ENCODE results near the gene TMEM198.

The TMEM198 gene

DNA sequence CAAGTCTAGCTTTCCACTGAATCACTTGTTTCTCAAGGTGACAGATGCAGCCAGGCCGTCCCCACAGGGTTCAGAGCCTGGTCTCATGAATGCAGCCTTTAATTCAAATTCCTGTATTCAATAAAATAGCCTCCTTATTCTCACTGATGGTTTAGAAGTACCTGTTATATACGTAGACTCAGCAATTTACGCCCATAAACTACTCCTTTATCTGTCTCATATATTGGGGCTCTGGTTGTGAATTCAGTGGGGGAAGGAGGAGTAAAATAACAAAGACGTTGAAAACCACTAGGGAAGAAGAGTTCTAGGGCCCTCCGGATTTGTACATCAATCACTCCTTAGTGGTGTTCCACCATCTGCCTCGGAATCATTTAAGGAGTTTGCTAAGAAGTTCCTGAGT, 25.8 kb downstream of the TMEM198 start:
- Histone ChIP-seq H4K20me1 (peaks cover 0 to 56% (median 23%) of the 10 kb centered on the region in 11 experiments; a peak in 15 of 22 replicates), H3K9ac (peak overlapping the region in 4 of 11 experiments; percentile 22 to 88 (median 66); a peak in 4 of 22 replicates), H3K36me3 (peaks cover 0 to 34% (median 15%) of the 10 kb centered on the region in 11 experiments; a peak in 13 of 22 replicates), H3K4me1 (peaks cover 11 to 48% (median 37%) of the 10 kb centered on the region in 10 experiments; a peak in 19 of 20 replicates), H3K9me3 (replicated peaks in 1 of 11) (no peaks in the 10 kb centered on the region), H3K27me3 (peaks cover 0 to 13% (median 0%) of the 10 kb centered on the region in 11 experiments; a peak in 5 of 22 replicates), H3K4me3 (peak overlapping the region in 8 of 10 experiments; percentile 72 to 86 (median 81); a peak in 13 of 20 replicates), H3K4me2 (peak overlapping the region; percentile 90 to 99 (median 96)), H3K27ac (no peak overlapping the region)
- TF ChIP-seq Cebpa-rat (IDR thresholded peaks at IDR 0.05) = no peak

GRCh38 chr2:219570194-219570923, 26.5 kb downstream of the TMEM198 start:
- H3K4me3 ChIP-seq = peak overlapping the region; percentile 72 to 89 (median 81)
- peaks cover 0 to 49% (median 23%) of the 10 kb centered on the region in 11 experiments; a peak in 15 of 22 replicates for H4K20me1 ChIP-seq
- peaks cover 0 to 29% (median 15%) of the 10 kb centered on the region in 11 experiments; a peak in 13 of 22 replicates for H3K36me3 ChIP-seq
- TF ChIP-seq Cebpa-rat (IDR thresholded peaks at IDR 0.05) = no peak
- peaks cover 11 to 48% (median 37%) of the 10 kb centered on the region in 10 experiments; a peak in 19 of 20 replicates for H3K4me1 ChIP-seq
- H3K9ac ChIP-seq = peak overlapping the region; percentile 82 to 97 (median 87)
- H3K27ac ChIP-seq = peak overlapping the region; percentile 71 to 89 (median 81)
- H3K4me2 ChIP-seq = peak overlapping the region; percentile 90 to 99 (median 96)
- no peaks in the 10 kb centered on the region for H3K9me3 ChIP-seq (replicated peaks in 1 of 11)
- peaks cover 0 to 13% (median 0%) of the 10 kb centered on the region in 11 experiments; a peak in 5 of 22 replicates for H3K27me3 ChIP-seq

DNA sequence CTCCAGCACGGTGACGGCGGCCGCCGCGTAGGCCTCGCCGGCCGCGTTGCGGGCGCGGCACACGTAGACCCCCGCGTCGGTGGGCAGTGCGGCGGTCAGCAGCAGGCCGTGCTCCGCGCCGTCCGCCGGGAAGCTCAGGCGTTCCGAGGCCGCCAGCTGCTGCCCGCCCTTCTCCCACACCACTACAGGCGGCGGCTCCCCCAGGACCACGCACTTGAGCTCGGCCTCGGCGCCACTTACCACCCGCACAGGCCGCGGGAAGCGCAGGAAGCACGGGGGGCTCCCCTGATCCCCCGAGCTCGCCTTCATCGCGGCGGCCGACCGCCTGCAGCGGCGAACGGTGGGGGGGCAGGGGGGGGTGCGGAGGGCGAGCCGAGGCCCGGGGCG, 27.1 kb downstream of the TMEM198 start:
- Histone ChIP-seq H3K4me3 (peak overlapping the region; percentile 72 to 89 (median 81)), H3K9ac (peak overlapping the region; percentile 82 to 97 (median 87)), H3K4me1 (peaks cover 11 to 47% (median 37%) of the 10 kb centered on the region in 10 experiments; a peak in 19 of 20 replicates), H3K27ac (peak overlapping the region; percentile 71 to 89 (median 81)), H4K20me1 (peaks cover 0 to 44% (median 23%) of the 10 kb centered on the region in 11 experiments; a peak in 15 of 22 replicates), H3K4me2 (peak overlapping the region; percentile 90 to 99 (median 96)), H3K36me3 (peaks cover 0 to 23% (median 14%) of the 10 kb centered on the region in 11 experiments; a peak in 12 of 22 replicates), H3K27me3 (peaks cover 0 to 13% (median 0%) of the 10 kb centered on the region in 11 experiments; a peak in 5 of 22 replicates), H3K9me3 (replicated peaks in 1 of 11) (no peaks in the 10 kb centered on the region)
- no peak for TF ChIP-seq Cebpa-rat (IDR thresholded peaks at IDR 0.05)

- peak within 1 kb of the TSS; percentile 72 to 89 (median 81) for H3K4me3 ChIP-seq
- H3K4me1 ChIP-seq = peaks cover 11 to 41% (median 32%) of the 10 kb centered on the region in 10 experiments; a peak in 19 of 20 replicates
- peaks cover 0 to 39% (median 23%) of the 10 kb centered on the region in 11 experiments; a peak in 15 of 22 replicates for H4K20me1 ChIP-seq
- peak within 1 kb of the TSS; percentile 71 to 89 (median 81) for H3K27ac ChIP-seq
- H3K9ac ChIP-seq = peak within 1 kb of the TSS; percentile 82 to 97 (median 87)
- no peak for TF ChIP-seq Cebpa-rat (IDR thresholded peaks at IDR 0.05)
- peak within 1 kb of the TSS; percentile 90 to 99 (median 96) for H3K4me2 ChIP-seq
- peaks cover 0 to 13% (median 0%) of the 10 kb centered on the region in 11 experiments; a peak in 5 of 22 replicates for H3K27me3 ChIP-seq
- H3K9me3 ChIP-seq (replicated peaks in 1 of 11) = no peaks in the 10 kb centered on the region
- peaks cover 0 to 17% (median 11%) of the 10 kb centered on the region in 11 experiments; a peak in 11 of 22 replicates for H3K36me3 ChIP-seq
These were observed 27.7 kb downstream of the TMEM198 start, which contains the start of gene OBSL1 for GRCh38 chr2:219571311-219572236. Gene OBSL1, minus strand, starts transcription at chr2:219571539. Its CDS starts 307 bp downstream, at chr2:219571232.

- H3K9me3 ChIP-seq (replicated peaks in 1 of 11) = no peaks in the 10 kb centered on the region
- H4K20me1 ChIP-seq = peaks cover 0 to 30% (median 18%) of the 10 kb centered on the region in 11 experiments; a peak in 15 of 22 replicates
- peak within 1 kb of the TSS; percentile 90 to 99 (median 96) for H3K4me2 ChIP-seq
- peak within 1 kb of the TSS; percentile 82 to 97 (median 87) for H3K9ac ChIP-seq
- H3K36me3 ChIP-seq = peaks cover 0 to 10% (median 4%) of the 10 kb centered on the region in 11 experiments; a peak in 7 of 22 replicates
- H3K27ac ChIP-seq = peak within 1 kb of the TSS; percentile 71 to 89 (median 81)
- no peak for TF ChIP-seq Cebpa-rat (IDR thresholded peaks at IDR 0.05)
- H3K4me3 ChIP-seq = peak within 1 kb of the TSS; percentile 72 to 89 (median 81)
- peaks cover 0 to 13% (median 0%) of the 10 kb centered on the region in 11 experiments; a peak in 5 of 22 replicates for H3K27me3 ChIP-seq
- peaks cover 11 to 37% (median 28%) of the 10 kb centered on the region in 10 experiments; a peak in 19 of 20 replicates for H3K4me1 ChIP-seq
These were observed 28.6 kb downstream of the TMEM198 start, which contains the start of gene INHA for GRCh38 chr2:219572237-219573001. Gene INHA, plus strand, starts transcription at chr2:219572310. Its CDS starts 65 bp downstream, at chr2:219572375.

- Histone ChIP-seq H3K9me3 (replicated peaks in 1 of 11) (no peaks in the 10 kb centered on the region), H3K4me3 (no peak overlapping the region), H3K9ac (no peak overlapping the region), H3K4me1 (peaks cover 11 to 37% (median 28%) of the 10 kb centered on the region in 10 experiments; a peak in 19 of 20 replicates), H3K4me2 (no peak overlapping the region), H4K20me1 (peaks cover 0 to 23% (median 16%) of the 10 kb centered on the region in 11 experiments; a peak in 15 of 22 replicates), H3K36me3 (peaks cover 0 to 3% (median 0%) of the 10 kb centered on the region in 11 experiments; a peak in 2 of 22 replicates), H3K27ac (no peak overlapping the region), H3K27me3 (peaks cover 0 to 13% (median 0%) of the 10 kb centered on the region in 11 experiments; a peak in 5 of 22 replicates)
- TF ChIP-seq Cebpa-rat (IDR thresholded peaks at IDR 0.05) = no peak
These were observed 29.3 kb downstream of the TMEM198 start for GRCh38 chr2:219573166-219573565.

- H3K4me2 ChIP-seq = no peak overlapping the region
- no peaks in the 10 kb centered on the region for H3K36me3 ChIP-seq
- no peak overlapping the region for H3K9ac ChIP-seq
- peaks cover 0 to 9% (median 7%) of the 10 kb centered on the region in 11 experiments; a peak in 13 of 22 replicates for H4K20me1 ChIP-seq
- no peaks in the 10 kb centered on the region for H3K9me3 ChIP-seq (replicated peaks in 1 of 11)
- H3K4me3 ChIP-seq = no peak overlapping the region
- peaks cover 0 to 12% (median 0%) of the 10 kb centered on the region in 11 experiments; a peak in 5 of 22 replicates for H3K27me3 ChIP-seq
- H3K27ac ChIP-seq = no peak overlapping the region
- H3K4me1 ChIP-seq = peaks cover 8 to 23% (median 17%) of the 10 kb centered on the region in 10 experiments; a peak in 19 of 20 replicates
- TF ChIP-seq Cebpa-rat (IDR thresholded peaks at IDR 0.05) = no peak
These were observed 30.9 kb downstream of the TMEM198 start for GRCh38 chr2:219574484-219575311.

Measured in BLaER1 treated with 17β-estradiol and CSF1 and Interleukin-3, amounts not matched to agents 10 nM and 100 nM (cell line).